IPS-18a (cell line): ENCODE results near the gene IPO13.

ENCODE experiments used
- H3K27ac ChIP-seq: one replicate; pipeline ENCODE4 v1.5.1; 2013; ENCODE audit warnings: low read length
- H3K27me3 ChIP-seq: one replicate; pipeline ENCODE4 v1.6.1; 2013; ENCODE audit warnings: mild to moderate bottlenecking, low read length; ENCODE audit not compliant: control insufficient read depth, insufficient read depth
- H3K36me3 ChIP-seq: one replicate; pipeline ENCODE4 v1.6.1; 2013; ENCODE audit warnings: low read depth, low read length; ENCODE audit not compliant: control insufficient read depth
- H3K4me1 ChIP-seq: one replicate; pipeline ENCODE4 v1.6.1; 2013; ENCODE audit warnings: low read depth, low read length; ENCODE audit not compliant: control insufficient read depth
- H3K4me3 ChIP-seq: one replicate; pipeline ENCODE4 v1.5.1; 2013; ENCODE audit warnings: low read length
- H3K9ac ChIP-seq: one replicate; pipeline ENCODE4 v1.6.1; 2013; ENCODE audit warnings: mild to moderate bottlenecking, low read length, moderate library complexity
- H3K9me3 ChIP-seq: one replicate; pipeline ENCODE4 v1.6.1; 2013; ENCODE audit warnings: low read depth, low read length; ENCODE audit not compliant: control insufficient read depth

The IPO13 gene

DNA sequence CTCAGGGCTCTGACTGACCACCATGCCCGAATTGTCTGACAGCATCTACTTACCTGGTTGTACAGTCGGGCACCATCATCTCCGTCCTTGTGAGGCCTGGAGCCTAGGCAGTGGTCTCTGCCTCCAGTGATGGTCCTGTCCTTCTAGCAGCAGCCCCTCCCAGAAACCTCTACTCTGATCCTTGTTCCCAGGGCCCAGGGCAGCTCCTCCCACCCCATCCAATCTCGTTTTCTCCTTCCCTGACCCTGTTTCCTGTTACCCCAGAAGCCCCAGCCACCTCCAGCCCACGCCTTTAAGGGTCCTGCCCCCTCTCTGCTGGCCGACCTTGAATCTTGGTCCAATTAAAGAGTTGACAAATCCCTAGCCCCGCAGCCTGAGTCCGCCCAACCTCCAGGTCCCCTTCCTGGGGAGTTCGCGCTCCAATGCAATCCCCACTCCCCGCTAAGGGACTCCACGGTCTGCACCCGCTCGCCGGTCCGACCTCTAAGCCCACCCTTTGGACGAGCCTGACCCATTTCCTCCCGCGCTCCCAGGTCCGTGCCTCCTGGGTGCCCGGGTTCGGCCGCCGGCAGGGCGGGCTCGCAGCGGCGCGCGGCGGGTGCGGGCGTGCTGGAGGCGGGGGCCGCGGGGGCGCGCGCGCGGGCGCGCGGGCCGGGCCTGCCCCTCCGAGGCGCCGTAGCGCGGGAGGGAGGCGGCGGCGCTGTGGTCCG lies 32.0 kb downstream of the IPO13 start, which contains the start of gene B4GALT2:
Gene B4GALT2, plus strand, starts transcription at position 660 of the 710 bp plus-strand sequence. CDS start 1,951 bp downstream, outside the sequence.
- H3K9me3 ChIP-seq, result no peaks in the 10 kb centered on the region
- peak within 1 kb of the TSS; percentile 82 for H3K4me3 ChIP-seq
- H3K27ac ChIP-seq, result no peak within 1 kb of the TSS
- peak within 1 kb of the TSS; percentile 78 for H3K9ac ChIP-seq
- no peaks in the 10 kb centered on the region for H3K27me3 ChIP-seq
- peaks cover 15% of the 10 kb centered on the region for H3K4me1 ChIP-seq
- H3K36me3 ChIP-seq, result peaks cover 14% of the 10 kb centered on the region

DNA sequence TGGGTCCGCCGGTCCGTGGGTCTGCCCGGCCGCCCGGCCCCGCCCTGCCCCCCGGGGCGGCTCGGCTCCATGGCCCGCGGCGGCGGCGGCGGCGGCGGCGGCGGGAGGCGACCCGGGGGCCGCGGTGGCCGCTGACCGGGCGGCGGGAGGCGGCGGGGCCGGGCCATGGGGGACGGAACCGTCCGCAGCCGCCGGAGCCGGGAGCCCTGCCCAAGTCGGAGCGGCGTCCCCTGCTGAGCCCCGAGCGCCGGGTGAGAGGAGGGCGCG lies 32.4 kb downstream of the IPO13 start:
- Histone ChIP-seq H3K9me3 (no peaks in the 10 kb centered on the region), H3K4me3 (peak overlapping the region; percentile 74), H3K9ac (peak overlapping the region; percentile 78), H3K4me1 (peaks cover 10% of the 10 kb centered on the region), H3K27ac (no peak overlapping the region), H3K27me3 (no peaks in the 10 kb centered on the region), H3K36me3 (peaks cover 16% of the 10 kb centered on the region)

- H3K4me1 ChIP-seq, result peaks cover 9% of the 10 kb centered on the region
- H3K9ac ChIP-seq, result peak overlapping the region; percentile 78
Observed at GRCh38 chr1:43979528-43980254, 32.9 kb downstream of the IPO13 start.

GRCh38 chr1:43980255-43981134 lies 33.7 kb downstream of the IPO13 start:
- peak overlapping the region; percentile 74 for H3K4me3 ChIP-seq
- H3K9me3 ChIP-seq, result no peaks in the 10 kb centered on the region
- peaks cover 17% of the 10 kb centered on the region for H3K36me3 ChIP-seq
- H3K27ac ChIP-seq, result no peak overlapping the region
- H3K9ac ChIP-seq, result peak overlapping the region; percentile 78
- H3K4me1 ChIP-seq, result peaks cover 9% of the 10 kb centered on the region
- no peaks in the 10 kb centered on the region for H3K27me3 ChIP-seq

More at GRCh38 chr1:43979528-43980254, 32.9 kb downstream of the IPO13 start:
- no peak overlapping the region for H3K27ac ChIP-seq
- no peaks in the 10 kb centered on the region for H3K9me3 ChIP-seq
- H3K27me3 ChIP-seq, result no peaks in the 10 kb centered on the region
- H3K4me3 ChIP-seq, result peak overlapping the region; percentile 74
- H3K36me3 ChIP-seq, result peaks cover 17% of the 10 kb centered on the region

DNA sequence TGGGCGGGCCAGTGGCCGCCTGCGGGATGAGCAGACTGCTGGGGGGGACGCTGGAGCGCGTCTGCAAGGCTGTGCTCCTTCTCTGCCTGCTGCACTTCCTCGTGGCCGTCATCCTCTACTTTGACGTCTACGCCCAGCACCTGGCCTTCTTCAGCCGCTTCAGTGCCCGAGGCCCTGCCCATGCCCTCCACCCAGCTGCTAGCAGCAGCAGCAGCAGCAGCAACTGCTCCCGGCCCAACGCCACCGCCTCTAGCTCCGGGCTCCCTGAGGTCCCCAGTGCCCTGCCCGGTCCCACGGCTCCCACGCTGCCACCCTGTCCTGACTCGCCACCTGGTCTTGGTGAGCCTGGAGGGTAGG lies 34.4 kb downstream of the IPO13 start:
- no peaks in the 10 kb centered on the region for H3K9me3 ChIP-seq
- no peak overlapping the region for H3K4me3 ChIP-seq
- H3K4me1 ChIP-seq, result peaks cover 4% of the 10 kb centered on the region
- H3K9ac ChIP-seq, result no peak overlapping the region
- H3K36me3 ChIP-seq, result peaks cover 17% of the 10 kb centered on the region
- H3K27me3 ChIP-seq, result no peaks in the 10 kb centered on the region
- no peak overlapping the region for H3K27ac ChIP-seq

DNA sequence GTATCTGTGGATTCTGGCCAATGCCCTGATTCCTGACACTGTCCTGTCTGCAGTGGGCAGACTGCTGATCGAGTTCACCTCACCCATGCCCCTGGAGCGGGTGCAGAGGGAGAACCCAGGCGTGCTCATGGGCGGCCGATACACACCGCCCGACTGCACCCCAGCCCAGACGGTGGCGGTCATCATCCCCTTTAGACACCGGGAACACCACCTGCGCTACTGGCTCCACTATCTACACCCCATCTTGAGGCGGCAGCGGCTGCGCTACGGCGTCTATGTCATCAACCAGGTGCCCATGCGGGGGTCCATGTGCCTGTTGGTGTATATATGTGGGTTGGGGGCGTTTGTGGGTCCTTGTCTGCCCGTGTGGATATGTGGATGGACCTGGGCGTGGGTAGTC lies 34.9 kb downstream of the IPO13 start:
- peaks cover 13% of the 10 kb centered on the region for H3K36me3 ChIP-seq
- peaks cover 4% of the 10 kb centered on the region for H3K4me1 ChIP-seq
- H3K9me3 ChIP-seq, result no peaks in the 10 kb centered on the region
- H3K27me3 ChIP-seq, result no peaks in the 10 kb centered on the region
- no peak overlapping the region for H3K9ac ChIP-seq
- no peak overlapping the region for H3K27ac ChIP-seq
- H3K4me3 ChIP-seq, result no peak overlapping the region

GRCh38 chr1:43982241-43982640 lies 35.5 kb downstream of the IPO13 start:
- Histone ChIP-seq H3K27me3 (no peaks in the 10 kb centered on the region), H3K4me3 (no peak overlapping the region), H3K9me3 (no peaks in the 10 kb centered on the region), H3K27ac (no peak overlapping the region), H3K36me3 (peaks cover 11% of the 10 kb centered on the region), H3K9ac (no peak overlapping the region), H3K4me1 (peaks cover 4% of the 10 kb centered on the region)

DNA sequence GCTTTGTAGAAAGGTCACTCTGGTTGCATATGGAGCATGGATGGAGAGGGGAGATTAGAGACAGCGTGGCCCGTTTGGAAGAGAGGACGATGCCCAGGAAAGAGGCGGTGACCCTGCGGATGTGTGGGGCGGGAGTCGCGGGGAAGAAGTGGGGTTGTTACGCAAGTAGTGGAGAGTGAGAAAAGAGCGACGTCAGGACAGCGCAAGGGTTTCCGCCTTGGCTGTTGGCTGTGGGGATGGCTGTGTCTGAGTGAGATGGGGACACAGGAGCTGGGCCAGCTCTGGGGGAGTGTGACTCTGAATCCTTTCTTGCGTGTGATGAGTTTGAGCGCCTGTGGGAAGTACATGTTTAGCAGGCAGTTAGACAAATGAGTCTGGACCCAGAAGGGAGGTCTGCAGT lies 36.1 kb downstream of the IPO13 start:
- Histone ChIP-seq H3K4me3 (no peak overlapping the region), H3K27ac (no peak overlapping the region), H3K27me3 (no peaks in the 10 kb centered on the region), H3K9ac (no peak overlapping the region), H3K36me3 (peaks cover 6% of the 10 kb centered on the region), H3K4me1 (peaks cover 4% of the 10 kb centered on the region), H3K9me3 (no peaks in the 10 kb centered on the region)

GRCh38 chr1:43983253-43983899 lies 36.6 kb downstream of the IPO13 start:
- no peak overlapping the region for H3K27ac ChIP-seq
- H3K36me3 ChIP-seq, result peaks cover 4% of the 10 kb centered on the region
- H3K4me3 ChIP-seq, result no peak overlapping the region
- peaks cover 4% of the 10 kb centered on the region for H3K4me1 ChIP-seq
- no peaks in the 10 kb centered on the region for H3K27me3 ChIP-seq
- no peak overlapping the region for H3K9ac ChIP-seq
- H3K9me3 ChIP-seq, result no peaks in the 10 kb centered on the region

- Histone ChIP-seq H3K9me3 (no peaks in the 10 kb centered on the region), H3K9ac (no peak overlapping the region), H3K27ac (no peak overlapping the region), H3K27me3 (no peaks in the 10 kb centered on the region), H3K36me3 (peaks cover 4% of the 10 kb centered on the region), H3K4me3 (no peak overlapping the region), H3K4me1 (peaks cover 3% of the 10 kb centered on the region)
Observed at GRCh38 chr1:43984855-43985254, 38.1 kb downstream of the IPO13 start.

DNA sequence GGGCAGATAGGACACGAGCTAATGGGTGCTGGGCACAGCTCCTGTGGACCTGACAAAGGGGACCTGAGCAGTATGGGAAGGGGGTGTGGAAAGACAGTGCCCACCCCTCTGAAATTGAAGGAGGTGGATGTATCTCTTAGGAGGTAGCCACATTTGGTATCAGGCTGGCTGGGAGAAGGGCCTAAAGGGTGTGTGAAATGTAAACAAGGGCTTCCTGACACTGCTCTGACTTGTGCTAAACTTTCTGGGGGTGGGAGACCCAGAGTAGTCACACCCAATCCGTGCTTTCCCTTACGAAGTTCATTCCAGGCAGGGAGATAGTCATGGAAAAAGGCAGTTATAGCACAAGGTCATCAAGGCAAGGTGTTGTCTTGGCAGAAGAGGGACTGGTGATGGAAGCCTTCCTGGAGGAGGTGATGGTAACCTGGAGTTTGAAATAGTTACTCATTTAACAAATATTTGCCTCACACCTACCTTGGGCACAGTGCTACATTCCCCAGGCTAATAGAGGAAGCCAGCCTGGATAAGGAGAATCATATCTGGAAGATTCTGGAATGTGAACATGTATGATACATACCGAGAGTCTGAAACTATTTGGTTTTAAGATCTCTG lies 39.3 kb downstream of the IPO13 start:
- Histone ChIP-seq H3K27me3 (no peaks in the 10 kb centered on the region), H3K4me1 (peaks cover 5% of the 10 kb centered on the region), H3K36me3 (peaks cover 4% of the 10 kb centered on the region), H3K9ac (no peak overlapping the region), H3K9me3 (no peaks in the 10 kb centered on the region), H3K4me3 (no peak overlapping the region), H3K27ac (no peak overlapping the region)
